ES-I3 (cell line): ENCODE results near the gene TRAK1.

Source experiments
- H3K36me3 ChIP-seq: 2 replicates; pipeline ENCODE4 v1.6.1; 2013; ENCODE audit warnings: mild to moderate bottlenecking, low read length, control low read depth, moderate library complexity; ENCODE audit not compliant: insufficient read depth
- H3K4me1 ChIP-seq: 2 replicates; pipeline ENCODE4 v1.6.1; 2013; ENCODE audit warnings: mild to moderate bottlenecking, control low read depth, low read length; ENCODE audit not compliant: insufficient read depth
- H3K9ac ChIP-seq: 2 replicates; pipeline ENCODE4 v1.6.1; 2013; ENCODE audit warnings: low read depth, mild to moderate bottlenecking, low read length, moderate library complexity
- H3K9me3 ChIP-seq: 2 replicates; pipeline ENCODE4 v1.6.1; 2013; ENCODE audit warnings: mild to moderate bottlenecking, low read length, moderate library complexity; ENCODE audit not compliant: control insufficient read depth, insufficient read depth

TRAK1 gene

GRCh38 chr3:42078677-42079076, 12.5 kb upstream of the TRAK1 start:
- Histone ChIP-seq H3K4me1 (peaks cover 23% of the 10 kb centered on the region), H3K9ac (no peak overlapping the region)

GRCh38 chr3:42079701-42080452, 11.3 kb upstream of the TRAK1 start:
- peaks cover 23% of the 10 kb centered on the region for H3K4me1 ChIP-seq
- H3K9ac ChIP-seq = no peak overlapping the region
- H3K9me3 ChIP-seq = peaks cover 3% of the 10 kb centered on the region; the same call in 1 of the 2 replicates
- 0 out of 2 replicates have a peak, but pooled peaks cover 3% of the 10 kb centered on the region for H3K36me3 ChIP-seq

More at GRCh38 chr3:42078677-42079076, 12.5 kb upstream of the TRAK1 start:
- H3K36me3 ChIP-seq = 0 out of 2 replicates have a peak, but pooled peaks cover 3% of the 10 kb centered on the region
- H3K9me3 ChIP-seq = peaks cover 3% of the 10 kb centered on the region; the same call in 1 of the 2 replicates

- Histone ChIP-seq H3K9me3 (peaks cover 3% of the 10 kb centered on the region; the same call in 1 of the 2 replicates), H3K36me3 (0 out of 2 replicates have a peak, but pooled peaks cover 3% of the 10 kb centered on the region), H3K9ac (no peak overlapping the region), H3K4me1 (peaks cover 23% of the 10 kb centered on the region)
Measured at GRCh38 chr3:42080453-42080872, 10.7 kb upstream of the TRAK1 start.

- Histone ChIP-seq H3K9ac (no peak overlapping the region), H3K36me3 (0 out of 2 replicates have a peak, but pooled peaks cover 3% of the 10 kb centered on the region), H3K4me1 (peaks cover 23% of the 10 kb centered on the region), H3K9me3 (peaks cover 3% of the 10 kb centered on the region; the same call in 1 of the 2 replicates)
Measured at GRCh38 chr3:42081838-42082473, 9.2 kb upstream of the TRAK1 start.

GRCh38 chr3:42084586-42084985, 6.6 kb upstream of the TRAK1 start:
- H3K9me3 ChIP-seq = no peaks in the 10 kb centered on the region
- H3K9ac ChIP-seq = no peak overlapping the region
- H3K4me1 ChIP-seq = peaks cover 22% of the 10 kb centered on the region
- no peaks in the 10 kb centered on the region for H3K36me3 ChIP-seq

- Histone ChIP-seq H3K9me3 (no peaks in the 10 kb centered on the region), H3K4me1 (peaks cover 10% of the 10 kb centered on the region), H3K36me3 (peaks cover 4% of the 10 kb centered on the region; the same call in 1 of the 2 replicates), H3K9ac (no peak overlapping the region)
Measured at GRCh38 chr3:42085641-42086376, 5.3 kb upstream of the TRAK1 start.

- Histone ChIP-seq H3K9ac (no peak overlapping the region), H3K4me1 (no peaks in the 10 kb centered on the region), H3K9me3 (0 out of 2 replicates have a peak, but pooled peaks cover 3% of the 10 kb centered on the region), H3K36me3 (peaks cover 4% of the 10 kb centered on the region; the same call in 1 of the 2 replicates)
Measured at GRCh38 chr3:42088803-42089530, 2.2 kb upstream of the TRAK1 start.

GRCh38 chr3:42092006-42092405, 849 bp downstream of the TRAK1 start:
- H3K36me3 ChIP-seq = peaks cover 4% of the 10 kb centered on the region; the same call in 1 of the 2 replicates
- 0 out of 2 replicates have a peak, but pooled peaks cover 3% of the 10 kb centered on the region for H3K9me3 ChIP-seq
- H3K9ac ChIP-seq = no peak overlapping the region
- no peaks in the 10 kb centered on the region for H3K4me1 ChIP-seq

- Histone ChIP-seq H3K36me3 (peaks cover 4% of the 10 kb centered on the region; the same call in 1 of the 2 replicates), H3K4me1 (peaks cover 10% of the 10 kb centered on the region)
Measured at GRCh38 chr3:42094128-42094527, 3.0 kb downstream of the TRAK1 start.

GRCh38 chr3:42094691-42095391, 3.7 kb downstream of the TRAK1 start:
- Histone ChIP-seq H3K36me3 (peaks cover 3% of the 10 kb centered on the region; the same call in 1 of the 2 replicates), H3K9me3 (0 out of 2 replicates have a peak, but pooled peaks cover 3% of the 10 kb centered on the region), H3K9ac (no peak overlapping the region), H3K4me1 (peaks cover 15% of the 10 kb centered on the region)

More at GRCh38 chr3:42094128-42094527, 3.0 kb downstream of the TRAK1 start:
- Histone ChIP-seq H3K9me3 (0 out of 2 replicates have a peak, but pooled peaks cover 3% of the 10 kb centered on the region), H3K9ac (no peak overlapping the region)

GRCh38 chr3:42095540-42095939, 4.4 kb downstream of the TRAK1 start:
- H3K9me3 ChIP-seq = 0 out of 2 replicates have a peak, but pooled peaks cover 3% of the 10 kb centered on the region
- H3K4me1 ChIP-seq = peaks cover 15% of the 10 kb centered on the region
- H3K9ac ChIP-seq = no peak overlapping the region
- no peaks in the 10 kb centered on the region for H3K36me3 ChIP-seq

- no peaks in the 10 kb centered on the region for H3K36me3 ChIP-seq
- H3K4me1 ChIP-seq = peaks cover 15% of the 10 kb centered on the region
- no peak overlapping the region for H3K9ac ChIP-seq
- no peaks in the 10 kb centered on the region for H3K9me3 ChIP-seq
Measured at GRCh38 chr3:42096796-42097565, 5.8 kb downstream of the TRAK1 start.
